Type B pancreatic cell (in vitro differentiated cells): Measurements from ENCODE around the gene SETBP1. TPM values are rescaled to one million over a fixed set of nuclear protein-coding genes. Genes with fewer than 3 reads are reported as not detected.

ENCODE experiments used
- DNase-seq: peaks from one replicate; pipeline ENCODE4 v3.0.0; 2021; ENCODE audit warnings: mixed read lengths; ENCODE audit not compliant: unreplicated experiment; ENCODE audit errors: extremely low spot score
- H3K27ac Mint-ChIP-seq: 2 replicates; pipeline ENCODE4 v1.8.0; 2021; ENCODE audit warnings: mild to moderate bottlenecking, mixed read lengths
- H3K27me3 Mint-ChIP-seq: 2 replicates; pipeline ENCODE4 v1.8.0; 2021; ENCODE audit warnings: mixed read lengths
- H3K36me3 Mint-ChIP-seq: 2 replicates; pipeline ENCODE4 v1.8.0; 2021; ENCODE audit warnings: mixed read lengths
- H3K4me1 Mint-ChIP-seq: one replicate; pipeline ENCODE4 v1.8.0; 2021; ENCODE audit warnings: mixed read lengths; ENCODE audit not compliant: unreplicated experiment
- H3K4me3 Mint-ChIP-seq: 2 replicates; pipeline ENCODE4 v1.8.0; 2021; ENCODE audit warnings: mild to moderate bottlenecking, mixed read lengths
- H3K9me3 Mint-ChIP-seq: 2 replicates; pipeline ENCODE4 v1.8.0; 2021; ENCODE audit warnings: mixed read lengths
- CTCF ChIP-seq: fragments of 200-600 bp; sonication (generic); conservative IDR thresholded peaks from 2 replicates; pipeline ENCODE4 v1.5.0; 2021; ENCODE audit warnings: antibody characterized with exemption, mild to moderate bottlenecking
- total RNA-seq: library from RNA; stranded (reverse); gene quantifications from 2 replicates; pipeline ENCODE4 v1.2.1, GENCODE V29; 2021; ENCODE audit warnings: low replicate concordance

The SETBP1 gene
- total RNA-seq, 1 donor from 2014 or later: 62.7 TPM

GRCh38 chr18:45039376-45039775, 358.7 kb downstream of the SETBP1 start:
- H3K9me3 Mint-ChIP-seq: no peaks in the 10 kb centered on the region
- no peak for TF ChIP-seq CTCF
- peaks cover 35% of the 10 kb centered on the region for H3K36me3 Mint-ChIP-seq
- DNase-seq: no peak
- no peak overlapping the region for H3K4me3 Mint-ChIP-seq
- H3K4me1 Mint-ChIP-seq: peaks cover 44% of the 10 kb centered on the region
- H3K27ac Mint-ChIP-seq: no peak overlapping the region
- no peaks in the 10 kb centered on the region for H3K27me3 Mint-ChIP-seq

- no peak for DNase-seq
- Mint-ChIP-seq H3K36me3 (peaks cover 38% of the 10 kb centered on the region), H3K27ac (no peak overlapping the region), H3K9me3 (no peaks in the 10 kb centered on the region), H3K4me3 (no peak overlapping the region), H3K27me3 (no peaks in the 10 kb centered on the region), H3K4me1 (peaks cover 38% of the 10 kb centered on the region)
- TF ChIP-seq CTCF: no peak
Measured at GRCh38 chr18:45040879-45041278, 360.2 kb downstream of the SETBP1 start.

- no peak for TF ChIP-seq CTCF
Measured at GRCh38 chr18:45044787-45045186, 364.1 kb downstream of the SETBP1 start.

GRCh38 chr18:45046228-45046627, 365.5 kb downstream of the SETBP1 start:
- Mint-ChIP-seq H3K4me3 (no peak overlapping the region), H3K9me3 (no peaks in the 10 kb centered on the region), H3K27ac (no peak overlapping the region), H3K27me3 (no peaks in the 10 kb centered on the region), H3K4me1 (peaks cover 26% of the 10 kb centered on the region), H3K36me3 (peaks cover 35% of the 10 kb centered on the region)
- no peak for DNase-seq
- TF ChIP-seq CTCF: no peak

More at GRCh38 chr18:45044787-45045186, 364.1 kb downstream of the SETBP1 start:
- peaks cover 18% of the 10 kb centered on the region for H3K4me1 Mint-ChIP-seq
- no peaks in the 10 kb centered on the region for H3K9me3 Mint-ChIP-seq
- H3K36me3 Mint-ChIP-seq: peaks cover 44% of the 10 kb centered on the region
- no peak for DNase-seq
- no peak overlapping the region for H3K4me3 Mint-ChIP-seq
- no peak overlapping the region for H3K27ac Mint-ChIP-seq
- H3K27me3 Mint-ChIP-seq: no peaks in the 10 kb centered on the region

GRCh38 chr18:45046961-45047360, 366.3 kb downstream of the SETBP1 start:
- peaks cover 31% of the 10 kb centered on the region for H3K4me1 Mint-ChIP-seq
- H3K27me3 Mint-ChIP-seq: no peaks in the 10 kb centered on the region
- H3K27ac Mint-ChIP-seq: no peak overlapping the region
- no peak for DNase-seq
- H3K9me3 Mint-ChIP-seq: no peaks in the 10 kb centered on the region
- H3K4me3 Mint-ChIP-seq: no peak overlapping the region
- TF ChIP-seq CTCF: no peak
- peaks cover 35% of the 10 kb centered on the region for H3K36me3 Mint-ChIP-seq
